OCI-LY1 (cell line): ENCODE results near the gene DPF3.

Experiments
- EZH2 ChIP-seq: fragments of 200-600 bp; sonication (generic), shearing (Covaris generic); IDR thresholded peaks from 2 replicates; pipeline ENCODE4 v1.8.0; 2017; ENCODE audit warnings: borderline replicate concordance, mixed run types, mild to moderate bottlenecking, antibody characterized with exemption, low read length, moderate library complexity, mixed read lengths
- TF ChIP-seq, protein P1 (sequence below): fragments of 200-600 bp; sonication (generic), shearing (Covaris generic); IDR thresholded peaks from 2 replicates; pipeline ENCODE4 v1.5.1; 2017; ENCODE audit warnings: mild to moderate bottlenecking, antibody characterized with exemption, low read length, moderate library complexity, mixed read lengths

- no peak for TF ChIP-seq EZH2
- TF ChIP-seq, protein P1, sequence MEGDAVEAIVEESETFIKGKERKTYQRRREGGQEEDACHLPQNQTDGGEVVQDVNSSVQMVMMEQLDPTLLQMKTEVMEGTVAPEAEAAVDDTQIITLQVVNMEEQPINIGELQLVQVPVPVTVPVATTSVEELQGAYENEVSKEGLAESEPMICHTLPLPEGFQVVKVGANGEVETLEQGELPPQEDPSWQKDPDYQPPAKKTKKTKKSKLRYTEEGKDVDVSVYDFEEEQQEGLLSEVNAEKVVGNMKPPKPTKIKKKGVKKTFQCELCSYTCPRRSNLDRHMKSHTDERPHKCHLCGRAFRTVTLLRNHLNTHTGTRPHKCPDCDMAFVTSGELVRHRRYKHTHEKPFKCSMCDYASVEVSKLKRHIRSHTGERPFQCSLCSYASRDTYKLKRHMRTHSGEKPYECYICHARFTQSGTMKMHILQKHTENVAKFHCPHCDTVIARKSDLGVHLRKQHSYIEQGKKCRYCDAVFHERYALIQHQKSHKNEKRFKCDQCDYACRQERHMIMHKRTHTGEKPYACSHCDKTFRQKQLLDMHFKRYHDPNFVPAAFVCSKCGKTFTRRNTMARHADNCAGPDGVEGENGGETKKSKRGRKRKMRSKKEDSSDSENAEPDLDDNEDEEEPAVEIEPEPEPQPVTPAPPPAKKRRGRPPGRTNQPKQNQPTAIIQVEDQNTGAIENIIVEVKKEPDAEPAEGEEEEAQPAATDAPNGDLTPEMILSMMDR, result no peak
These were observed 261.2 kb downstream of the DPF3 start for GRCh38 chr14:72632727-72633126.
